Lung (tissue), 12 donors: ENCODE measurements around the gene OR2S2. TPM values are rescaled to one million over a fixed set of nuclear protein-coding genes. Genes with fewer than 3 reads are reported as not detected.
"Not testable (repeated sequence)": the region's sequence is repeated elsewhere in the genome, so short reads cannot be mapped to it uniquely, and the experiment has no call there.

Source experiments
- ATAC-seq: fragments of 200-7000 bp; cut with Tn5 transposase; one replicate; pipeline ENCODE4 v1.9.1; 2020; ENCODE audit warnings: moderate number of reproducible peaks; ENCODE audit not compliant: insufficient read depth, low FRiP score
- DNase-seq, 3 donors: peaks; one replicate each; pipeline ENCODE4 v3.0.0-alpha.2; 2013 to 2017
- H3K27ac ChIP-seq, 2 donors: one replicate each; pipeline ENCODE4 v1.5.1; 2013; ENCODE audit warnings: mild to moderate bottlenecking in 2 of 2, moderate library complexity in 2 of 2, control low read depth in 1 of 2, inconsistent platforms in 1 of 2, low read depth in 1 of 2, low read length in 1 of 2
- H3K27me3 ChIP-seq, 3 donors: one replicate each; pipeline ENCODE4 v1.5.1; 2013; ENCODE audit warnings: low read length in 2 of 3; ENCODE audit not compliant: control insufficient read depth in 3 of 3, insufficient read depth in 3 of 3
- H3K36me3 ChIP-seq, 4 donors: one replicate each; pipeline ENCODE4 v1.5.1; 2013; ENCODE audit warnings: low read length in 4 of 4, mild to moderate bottlenecking in 1 of 4, moderate library complexity in 1 of 4; ENCODE audit not compliant: control insufficient read depth in 4 of 4, insufficient read depth in 4 of 4
- H3K4me1 ChIP-seq, 5 donors: one replicate each; pipeline ENCODE4 v1.5.1; 2013; ENCODE audit warnings: low read length in 5 of 5, mild to moderate bottlenecking in 2 of 5, moderate library complexity in 1 of 5; ENCODE audit not compliant: control insufficient read depth in 5 of 5, insufficient read depth in 5 of 5
- H3K4me3 ChIP-seq: one replicate; pipeline ENCODE4 v1.5.1; 2013; ENCODE audit warnings: mild to moderate bottlenecking, control low read depth, moderate library complexity
- H3K9ac ChIP-seq, 2 donors: one replicate each; pipeline ENCODE4 v1.5.1; 2013; ENCODE audit warnings: low read length in 2 of 2, control low read depth in 1 of 2; ENCODE audit not compliant: insufficient read depth in 1 of 2
- H3K9me3 ChIP-seq, 4 donors: one replicate each; pipeline ENCODE4 v1.5.1; 2013; ENCODE audit warnings: low read length in 3 of 4, mild to moderate bottlenecking in 1 of 4, moderate library complexity in 1 of 4; ENCODE audit not compliant: control insufficient read depth in 4 of 4, insufficient read depth in 3 of 4
- CTCF ChIP-seq: IDR thresholded peaks from 2 replicates; pipeline ENCODE4 v1.5.1; 2012; ENCODE audit warnings: mild to moderate bottlenecking; ENCODE audit errors: control extremely low read depth, extremely low read depth
- WGBS, 2 donors: extraction: QIAGEN DNeasy Blood & Tissue Kit; methylation state at CpG; one replicate each; pipeline ENCODE4 v1.1.7; 2013; 5-methylcytosine and 5-hydroxymethylcytosine counted together
- polyA plus RNA-seq, 2 donors: library from polyadenylated mRNA; stranded (reverse); fragments of 200-250 nt; gene quantifications; one replicate each; pipeline ENCODE4 v1.2.1, GENCODE V29; 2013
- total RNA-seq, 2 donors: library from RNA; depleted of rRNA in 1 of 2; stranded (reverse); fragments of >200 nt in 1 of 2; gene quantifications; one replicate each; pipeline ENCODE4 v1.2.1, GENCODE V29; 2014 to 2021
- donor health status: control.
- donor health status: control.
- donor health status: Bipolar disorder and iron deficiency.
- donor health status: healthy.
- donor health status: DM: yes; HTN: yes; CAD: no.

OR2S2 gene
- total and polyA plus RNA-seq, 4 donors, result not detected

GRCh38 chr9:35935755-35936509, 22.0 kb downstream of the OR2S2 start:
- Histone ChIP-seq H3K36me3 (no peaks in the 10 kb centered on the region), H3K27ac (no peak overlapping the region), H3K4me3 (no peak overlapping the region), H3K4me1 (no peaks in the 10 kb centered on the region), H3K9ac (no peak overlapping the region), H3K27me3 (no peaks in the 10 kb centered on the region), H3K9me3 (no peaks in the 10 kb centered on the region)
- no peak for DNase-seq
- no peak for TF ChIP-seq CTCF
- ATAC-seq, result no peak
- 51 to 66% methylated on average over 7 of the region's 7 CpGs for WGBS, 2 donors

- H3K36me3 ChIP-seq, result no peaks in the 10 kb centered on the region
- WGBS, 2 donors, result 88 to 97% methylated on average over 4 of the region's 4 CpGs
- no peak for TF ChIP-seq CTCF
Observed at GRCh38 chr9:35935261-35935660, 22.7 kb downstream of the OR2S2 start.

GRCh38 chr9:35934069-35934468, 23.9 kb downstream of the OR2S2 start:
- H3K9me3 ChIP-seq, DNase-seq, H3K36me3 ChIP-seq, H3K4me1 ChIP-seq, H3K27me3 ChIP-seq, H3K4me3 ChIP-seq, ATAC-seq, H3K9ac ChIP-seq, H3K27ac ChIP-seq: not testable (repeated sequence)
- WGBS, 2 donors, result 88 to 95% methylated on average over 6 of the region's 6 CpGs

More at GRCh38 chr9:35935261-35935660, 22.7 kb downstream of the OR2S2 start:
- no peak overlapping the region for H3K9ac ChIP-seq
- no peaks in the 10 kb centered on the region for H3K27me3 ChIP-seq
- H3K4me3 ChIP-seq, result no peak overlapping the region
- ATAC-seq (no peak), DNase-seq (no peak)
- no peaks in the 10 kb centered on the region for H3K9me3 ChIP-seq
- no peaks in the 10 kb centered on the region for H3K4me1 ChIP-seq
- no peak overlapping the region for H3K27ac ChIP-seq

- Histone ChIP-seq H3K4me3 (no peak overlapping the region), H3K36me3 (no peaks in the 10 kb centered on the region), H3K9ac (no peak overlapping the region), H3K27ac (no peak overlapping the region), H3K27me3 (no peaks in the 10 kb centered on the region), H3K9me3 (no peaks in the 10 kb centered on the region), H3K4me1 (peaks cover 0 to 4% (median 0%) of the 10 kb centered on the region in 5 donors)
- TF ChIP-seq CTCF, result no peak
- 63 to 72% methylated on average over 4 of the region's 4 CpGs for WGBS, 2 donors
- no peak for DNase-seq
- ATAC-seq, result no peak
Observed at GRCh38 chr9:35933550-35934067, 24.3 kb downstream of the OR2S2 start.
